Muscle of leg (tissue), 11 donors: ENCODE data around the gene XYLT1. TPM values are rescaled to one million over a fixed set of nuclear protein-coding genes. Genes with fewer than 3 reads are reported as not detected.

Experiments
- DNase-seq: peaks from one replicate; pipeline ENCODE4 v3.0.0; 2013
- H3K27ac ChIP-seq: one replicate; pipeline ENCODE4 v1.5.1; 2013; ENCODE audit warnings: mild to moderate bottlenecking, low read length, control low read depth
- H3K27me3 ChIP-seq: one replicate; pipeline ENCODE4 v1.6.1; 2013; ENCODE audit warnings: low read length; ENCODE audit not compliant: control insufficient read depth, insufficient read depth
- H3K36me3 ChIP-seq: one replicate; pipeline ENCODE4 v1.6.1; 2013; ENCODE audit warnings: low read length; ENCODE audit not compliant: control insufficient read depth, insufficient read depth
- H3K4me1 ChIP-seq: one replicate; pipeline ENCODE4 v1.6.1; 2013; ENCODE audit warnings: low read length; ENCODE audit not compliant: control insufficient read depth, insufficient read depth
- H3K4me3 ChIP-seq: one replicate; pipeline ENCODE4 v1.5.1; 2013; ENCODE audit warnings: low read length, control low read depth
- H3K9me3 ChIP-seq: replicated peaks from 2 replicates; pipeline ENCODE4 v1.6.1; 2013; ENCODE audit warnings: low read depth, low read length; ENCODE audit not compliant: control insufficient read depth
- WGBS: methylation state at CpG from one replicate; pipeline ENCODE4 v1.1.5; 2013; ENCODE audit warnings: missing lambda C conversion rate; ENCODE audit not compliant: insufficient coverage; 5-methylcytosine and 5-hydroxymethylcytosine counted together
- polyA plus RNA-seq, 8 donors: library from polyadenylated mRNA; unstranded; fragments of 120-200 nt; gene quantifications; one replicate each; pipeline versions ENCODE4 v1.2.1 to v1.2.3, GENCODE V29; 2013; ENCODE audit warnings: inconsistent platforms in 1 of 8, low replicate concordance in 1 of 8; ENCODE audit not compliant: insufficient read length in 8 of 8, insufficient read depth in 1 of 8
- total RNA-seq: library from RNA; stranded (reverse); fragments of 120-200 nt; gene quantifications from one replicate; pipeline ENCODE4 v1.2.4, GENCODE V29; 2013

Gene XYLT1
- total and polyA plus RNA-seq, 9 donors: 4.3 to 9.7 (median 5.3) TPM

DNA sequence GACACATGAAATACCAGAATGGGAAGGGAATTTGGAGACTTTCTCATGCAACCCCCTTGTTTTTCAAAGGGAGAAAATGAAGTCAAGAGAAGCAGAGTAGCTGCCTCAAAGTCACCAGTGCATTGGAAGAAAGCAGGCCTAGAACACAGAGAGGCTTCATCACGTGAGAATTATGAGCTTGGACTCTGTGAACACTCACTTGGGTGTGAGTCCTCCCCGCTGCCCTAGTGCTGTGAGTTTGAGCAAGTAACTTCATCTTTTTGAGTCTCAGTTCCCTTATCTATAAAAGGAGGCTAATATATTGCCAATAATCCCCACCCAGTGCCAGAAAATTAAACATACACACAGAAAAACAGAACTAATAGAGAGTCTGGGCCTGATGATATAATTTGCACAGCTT is 315.8 kb downstream of the XYLT1 start:
- peak; percentile 39 for DNase-seq
- no CpG with 5 or more reads among the region's 2 CpGs for WGBS
- Histone ChIP-seq H3K27ac (no peak overlapping the region), H3K36me3 (no peaks in the 10 kb centered on the region), H3K27me3 (no peaks in the 10 kb centered on the region), H3K4me1 (no peaks in the 10 kb centered on the region), H3K9me3 (no peaks in the 10 kb centered on the region), H3K4me3 (no peak overlapping the region)

DNA sequence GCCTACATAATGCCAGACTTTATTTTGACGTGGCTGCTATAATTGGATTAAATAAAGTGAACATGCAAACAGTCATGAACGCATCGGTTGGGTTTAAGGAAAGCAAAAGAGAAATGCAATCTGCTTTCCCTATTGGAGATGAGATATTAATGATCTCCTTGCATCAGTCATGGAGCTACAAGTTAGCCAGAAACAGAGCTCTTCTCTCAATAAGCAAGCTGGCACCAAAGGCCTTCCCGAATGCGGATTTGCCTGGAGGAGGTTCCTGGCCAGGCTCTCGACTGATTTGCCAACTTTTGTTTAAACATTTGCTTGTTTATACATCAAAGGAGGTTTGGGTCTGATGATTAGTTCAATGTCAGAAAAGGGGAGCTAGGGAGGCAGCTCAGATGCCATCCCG is 318.4 kb downstream of the XYLT1 start:
- Histone ChIP-seq H3K4me3 (no peak overlapping the region), H3K27me3 (no peaks in the 10 kb centered on the region), H3K27ac (no peak overlapping the region), H3K4me1 (no peaks in the 10 kb centered on the region), H3K9me3 (no peaks in the 10 kb centered on the region), H3K36me3 (no peaks in the 10 kb centered on the region)
- WGBS: 78% methylated on average over 1 of the region's 7 CpGs
- DNase-seq: no peak

DNA sequence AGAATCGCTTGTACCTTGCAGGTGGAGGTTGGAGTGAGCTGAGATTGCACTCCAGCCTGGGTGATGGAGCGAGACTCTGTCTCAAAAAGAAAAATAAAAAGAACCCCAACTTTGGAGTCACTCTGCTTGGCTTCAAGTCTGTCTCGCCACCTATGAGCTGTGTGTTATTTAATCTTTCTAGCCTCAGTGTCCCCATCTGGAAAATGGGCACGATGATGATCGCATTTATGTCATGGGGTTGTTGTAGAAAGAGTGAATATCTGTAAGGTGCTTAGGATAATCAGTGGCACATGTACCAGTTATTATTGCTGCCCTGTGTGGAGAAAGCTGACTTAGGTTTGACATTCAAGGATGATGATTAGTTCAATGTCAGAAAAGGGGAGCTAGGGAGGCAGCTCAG is 319.4 kb downstream of the XYLT1 start:
- WGBS: 91% methylated on average over 3 of the region's 5 CpGs
- Histone ChIP-seq H3K27ac (no peak overlapping the region), H3K4me1 (no peaks in the 10 kb centered on the region), H3K27me3 (no peaks in the 10 kb centered on the region), H3K36me3 (no peaks in the 10 kb centered on the region), H3K4me3 (no peak overlapping the region), H3K9me3 (no peaks in the 10 kb centered on the region)
- no peak for DNase-seq

DNA sequence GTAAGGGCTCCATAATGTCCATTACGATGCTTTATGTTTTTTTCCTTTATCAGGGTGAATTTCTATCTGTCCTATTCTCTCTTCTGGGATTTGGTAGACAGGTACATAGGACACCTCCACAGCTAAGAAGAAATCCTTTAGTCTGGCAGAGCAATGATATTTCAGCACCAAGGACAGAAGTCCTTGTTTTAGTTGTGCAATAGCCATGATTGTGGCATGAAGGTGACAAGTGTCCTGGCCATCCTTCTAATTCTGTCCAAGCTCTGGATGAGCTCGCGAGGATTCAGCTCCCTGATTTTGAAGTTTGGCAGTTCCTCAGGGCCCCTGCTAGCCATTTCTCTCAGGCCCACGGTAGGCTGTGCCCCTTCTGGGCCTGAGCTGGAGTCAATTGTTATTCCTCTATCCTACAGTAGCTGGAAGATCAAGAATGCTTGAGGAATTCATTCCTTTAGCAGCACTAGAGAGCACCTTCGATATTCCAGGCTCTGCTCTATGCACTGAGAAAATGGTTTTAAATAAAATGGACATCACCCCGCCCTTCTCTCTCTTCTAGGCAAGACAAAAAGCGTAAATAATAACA is 320.8 kb downstream of the XYLT1 start:
- H3K27ac ChIP-seq: no peak overlapping the region
- peak; percentile 25 for DNase-seq
- H3K9me3 ChIP-seq: no peaks in the 10 kb centered on the region
- H3K4me1 ChIP-seq: no peaks in the 10 kb centered on the region
- H3K4me3 ChIP-seq: no peak overlapping the region
- 100% methylated on average over 2 of the region's 7 CpGs for WGBS
- no peaks in the 10 kb centered on the region for H3K36me3 ChIP-seq
- H3K27me3 ChIP-seq: no peaks in the 10 kb centered on the region

DNA sequence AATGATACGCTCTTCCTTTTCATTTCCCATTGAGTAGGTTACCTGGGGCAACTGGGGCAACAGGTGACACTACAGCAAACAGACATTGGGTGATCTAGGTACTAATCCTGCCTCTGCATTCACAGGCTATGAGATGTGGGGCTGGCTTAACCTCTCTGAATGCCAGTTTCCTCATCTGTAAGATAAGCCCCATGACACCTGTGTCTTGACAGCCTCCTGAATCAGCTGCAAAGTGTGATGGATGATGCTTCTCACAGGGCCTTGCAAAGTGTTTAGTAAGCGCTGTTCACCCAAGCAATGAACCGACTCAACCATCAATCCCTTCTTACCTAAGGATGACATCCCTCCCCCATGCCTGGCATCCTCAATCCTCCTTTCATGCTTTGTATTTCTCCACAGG is 322.8 kb downstream of the XYLT1 start:
- no peaks in the 10 kb centered on the region for H3K4me1 ChIP-seq
- DNase-seq: no peak
- H3K36me3 ChIP-seq: no peaks in the 10 kb centered on the region
- no peak overlapping the region for H3K4me3 ChIP-seq
- no peak overlapping the region for H3K27ac ChIP-seq
- H3K27me3 ChIP-seq: no peaks in the 10 kb centered on the region
- no peaks in the 10 kb centered on the region for H3K9me3 ChIP-seq
- 83% methylated on average over 1 of the region's 3 CpGs for WGBS

DNA sequence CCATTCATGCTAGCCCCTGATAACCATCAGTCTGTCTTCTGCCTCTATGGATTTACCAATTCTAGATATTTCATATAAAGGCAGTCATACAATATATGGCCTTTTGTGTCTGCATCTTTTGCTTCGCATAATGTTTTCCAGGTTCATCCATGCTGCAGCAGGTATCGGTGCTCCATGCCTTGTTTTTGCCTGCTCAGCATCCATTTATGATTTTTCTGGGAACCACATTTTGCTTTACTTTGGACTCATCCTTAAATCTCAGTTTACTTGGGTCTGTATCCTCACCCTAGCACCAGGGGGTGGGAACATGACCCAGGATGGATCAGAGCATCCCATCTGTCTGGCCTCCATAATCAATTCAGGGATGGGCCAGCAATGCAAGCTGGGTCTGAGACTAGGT is 325.7 kb downstream of the XYLT1 start:
- Histone ChIP-seq H3K27me3 (no peaks in the 10 kb centered on the region), H3K9me3 (no peaks in the 10 kb centered on the region), H3K36me3 (no peaks in the 10 kb centered on the region), H3K27ac (no peak overlapping the region), H3K4me1 (no peaks in the 10 kb centered on the region), H3K4me3 (no peak overlapping the region)
- no peak for DNase-seq
- WGBS: 96% methylated on average over 2 of the region's 2 CpGs

DNA sequence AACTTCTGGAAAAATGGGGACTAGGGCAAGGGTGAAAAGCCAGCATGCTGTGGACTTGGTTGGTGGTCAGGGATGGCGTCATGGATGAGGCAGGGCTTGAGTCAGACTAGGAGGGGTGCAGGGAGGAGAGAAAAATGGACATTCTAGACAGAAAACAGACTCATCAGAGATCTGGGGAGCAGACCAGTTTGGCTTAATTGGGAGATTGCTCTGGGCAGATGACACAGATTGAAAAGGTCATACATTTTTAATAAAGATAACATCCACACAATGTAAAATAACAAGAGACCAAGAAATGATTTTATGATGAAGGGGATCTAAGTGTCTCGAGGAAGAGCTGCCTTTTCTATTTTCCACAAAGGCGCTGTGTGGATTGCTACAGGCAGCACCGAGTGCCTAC is 326.3 kb downstream of the XYLT1 start:
- DNase-seq: no peak
- Histone ChIP-seq H3K36me3 (no peaks in the 10 kb centered on the region), H3K27me3 (no peaks in the 10 kb centered on the region), H3K9me3 (no peaks in the 10 kb centered on the region), H3K27ac (no peak overlapping the region), H3K4me1 (no peaks in the 10 kb centered on the region), H3K4me3 (no peak overlapping the region)
- 90% methylated on average over 3 of the region's 4 CpGs for WGBS

DNA sequence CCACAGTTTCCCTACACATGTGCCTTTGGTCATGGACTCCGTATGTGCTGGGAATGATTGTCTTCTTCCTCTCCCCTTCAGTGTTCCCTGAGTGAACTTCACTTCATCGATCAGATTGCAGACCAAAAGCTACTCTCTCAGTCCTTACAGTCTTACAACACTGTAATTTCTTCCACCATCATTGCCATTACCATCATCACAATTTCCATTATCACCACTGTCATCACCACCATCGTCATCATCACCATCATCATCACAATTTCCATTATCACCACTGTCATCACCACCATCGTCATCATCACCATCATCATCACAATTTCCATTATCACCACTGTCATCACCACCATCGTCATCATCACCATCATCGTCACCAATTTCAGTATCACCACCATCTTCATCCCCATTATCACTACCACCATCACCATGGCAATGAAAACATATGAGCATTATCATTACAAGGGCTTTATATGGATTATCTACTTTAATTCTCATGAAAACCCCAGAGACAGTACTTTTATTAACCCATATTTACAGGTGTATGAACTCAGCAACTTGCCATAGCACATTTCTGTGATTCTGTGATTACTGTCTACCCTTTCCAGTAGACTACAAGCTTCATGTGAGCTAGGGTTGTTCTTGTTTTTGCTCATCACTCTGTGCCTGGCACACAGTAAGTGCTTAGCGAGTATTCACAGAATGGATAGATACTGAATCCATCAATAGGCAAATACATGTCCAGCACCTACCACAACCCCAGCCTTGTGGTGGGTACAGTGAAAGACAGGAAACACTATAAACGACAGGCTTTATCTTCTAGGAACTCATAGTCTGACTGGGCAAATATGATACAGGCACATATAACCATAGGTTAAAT is 327.0 kb downstream of the XYLT1 start:
- DNase-seq: no peak
- no peaks in the 10 kb centered on the region for H3K36me3 ChIP-seq
- no peaks in the 10 kb centered on the region for H3K9me3 ChIP-seq
- H3K4me1 ChIP-seq: no peaks in the 10 kb centered on the region
- H3K27me3 ChIP-seq: no peaks in the 10 kb centered on the region
- 81% methylated on average over 3 of the region's 8 CpGs for WGBS
- no peak overlapping the region for H3K27ac ChIP-seq
- no peak overlapping the region for H3K4me3 ChIP-seq

DNA sequence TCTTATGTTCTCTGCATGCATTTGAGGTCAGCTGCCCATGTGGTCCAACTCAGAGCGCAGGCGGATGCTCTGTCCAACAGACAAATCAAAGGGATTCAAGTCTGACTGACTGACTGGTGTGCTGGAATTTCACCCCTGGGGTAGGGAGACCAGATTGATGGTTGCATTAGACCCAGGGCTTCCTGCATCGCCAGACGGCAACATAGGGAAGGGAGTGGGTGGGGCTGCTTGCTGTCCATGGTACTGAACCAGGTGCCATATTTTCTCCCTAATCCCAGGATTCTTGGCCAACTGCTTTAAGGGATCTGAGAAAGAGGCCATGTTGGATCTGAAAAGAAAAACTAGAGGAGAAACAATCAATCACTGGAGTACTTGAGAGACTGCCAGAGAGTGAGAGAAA is 332.0 kb downstream of the XYLT1 start:
- Histone ChIP-seq H3K4me3 (no peak overlapping the region), H3K9me3 (no peaks in the 10 kb centered on the region), H3K27ac (no peak overlapping the region), H3K4me1 (no peaks in the 10 kb centered on the region), H3K36me3 (peaks cover 8% of the 10 kb centered on the region), H3K27me3 (no peaks in the 10 kb centered on the region)
- WGBS: 80% methylated on average over 1 of the region's 4 CpGs
- DNase-seq: peak; percentile 15

DNA sequence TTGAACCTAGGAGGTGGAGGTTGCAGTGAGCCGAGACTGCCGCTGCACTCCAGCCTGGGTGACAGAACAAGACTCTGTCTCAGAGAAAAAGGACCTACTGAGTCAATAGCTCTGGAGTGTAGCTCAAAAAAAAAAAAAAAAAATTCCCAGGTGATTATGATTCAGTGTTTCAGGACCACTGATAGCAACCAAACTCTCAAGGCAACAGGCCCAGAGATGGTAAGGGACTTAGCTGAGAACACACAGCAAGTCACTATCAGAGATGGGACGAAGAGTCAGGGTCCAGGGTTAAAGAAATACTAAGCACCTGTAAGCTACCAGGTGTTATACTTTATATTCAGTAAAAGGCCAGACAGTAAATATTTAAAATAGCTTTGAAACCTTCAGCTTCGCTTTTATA is 335.3 kb downstream of the XYLT1 start:
- H3K27ac ChIP-seq: no peak overlapping the region
- H3K4me1 ChIP-seq: no peaks in the 10 kb centered on the region
- no CpG with 5 or more reads among the region's 4 CpGs for WGBS
- H3K9me3 ChIP-seq: no peaks in the 10 kb centered on the region
- no peak overlapping the region for H3K4me3 ChIP-seq
- H3K27me3 ChIP-seq: no peaks in the 10 kb centered on the region
- peaks cover 8% of the 10 kb centered on the region for H3K36me3 ChIP-seq
- DNase-seq: no peak
